ENCODE data around the gene TRAF1. TPM values are rescaled to one million over a fixed set of nuclear protein-coding genes. Genes with fewer than 3 reads are reported as not detected.

TRAF1 gene
- total and polyA plus RNA-seq, 4 donors = 3.9 to 23.1 (median 6.1) TPM

- no peaks in the 10 kb centered on the region for H3K27me3 ChIP-seq (ENCODE audit: control insufficient read depth in 3 of 3, insufficient read depth in 3 of 3, low read length in 2 of 3)
- TF ChIP-seq CTCF (IDR thresholded peaks at IDR 0.05; ENCODE audit: control extremely low read depth, extremely low read depth) = no peak
- no peak overlapping the region for H3K4me3 ChIP-seq
- H3K4me1 ChIP-seq (ENCODE audit: control insufficient read depth in 5 of 5, insufficient read depth in 5 of 5, low read length in 5 of 5) = peaks cover 0 to 19% (median 3%) of the 10 kb centered on the region in 5 donors
- H3K9me3 ChIP-seq (ENCODE audit: control insufficient read depth in 4 of 4, insufficient read depth in 3 of 4, low read length in 3 of 4) = no peaks in the 10 kb centered on the region
- H3K27ac ChIP-seq (ENCODE audit: low read depth in 1 of 2, low read length in 1 of 2) = no peak overlapping the region
- 73 to 76% methylated on average over 9 of the region's 9 CpGs for WGBS, 2 donors
- H3K36me3 ChIP-seq (ENCODE audit: control insufficient read depth in 4 of 4, insufficient read depth in 4 of 4, low read length in 4 of 4) = peaks cover 0 to 19% (median 11%) of the 10 kb centered on the region in 4 donors
- no peak for ATAC-seq (ENCODE audit: insufficient read depth, low FRiP score)
- no peak for DNase-seq
- no peak overlapping the region for H3K9ac ChIP-seq (ENCODE audit: insufficient read depth in 1 of 2, low read length in 2 of 2)
Observed at GRCh38 chr9:120870206-120870605, 56.4 kb downstream of the TRAF1 start.

GRCh38 chr9:120869726-120870125, 56.9 kb downstream of the TRAF1 start:
- H3K4me1 ChIP-seq (ENCODE audit: control insufficient read depth in 5 of 5, insufficient read depth in 5 of 5, low read length in 5 of 5) = peaks cover 0 to 19% (median 3%) of the 10 kb centered on the region in 5 donors
- no peak for TF ChIP-seq CTCF (IDR thresholded peaks at IDR 0.05; ENCODE audit: control extremely low read depth, extremely low read depth)
- no peak for ATAC-seq (ENCODE audit: insufficient read depth, low FRiP score)
- no peak for DNase-seq
- 85 to 89% methylated on average over 10 of the region's 10 CpGs for WGBS, 2 donors
- no peaks in the 10 kb centered on the region for H3K27me3 ChIP-seq (ENCODE audit: control insufficient read depth in 3 of 3, insufficient read depth in 3 of 3, low read length in 2 of 3)
- no peaks in the 10 kb centered on the region for H3K9me3 ChIP-seq (ENCODE audit: control insufficient read depth in 4 of 4, insufficient read depth in 3 of 4, low read length in 3 of 4)
- no peak overlapping the region for H3K9ac ChIP-seq (ENCODE audit: insufficient read depth in 1 of 2, low read length in 2 of 2)
- H3K27ac ChIP-seq (ENCODE audit: low read depth in 1 of 2, low read length in 1 of 2) = no peak overlapping the region
- H3K36me3 ChIP-seq (ENCODE audit: control insufficient read depth in 4 of 4, insufficient read depth in 4 of 4, low read length in 4 of 4) = peaks cover 0 to 22% (median 11%) of the 10 kb centered on the region in 4 donors
- H3K4me3 ChIP-seq = no peak overlapping the region

GRCh38 chr9:120869360-120869687, 57.3 kb downstream of the TRAF1 start:
- Histone ChIP-seq H3K4me3 (peak overlapping the region; percentile 57), H3K9ac (ENCODE audit: insufficient read depth in 1 of 2, low read length in 2 of 2) (peak overlapping the region in 1 of 2 donors; percentile 67), H3K27ac (ENCODE audit: low read depth in 1 of 2, low read length in 1 of 2) (peak overlapping the region; percentile 70 to 92), H3K9me3 (ENCODE audit: control insufficient read depth in 4 of 4, insufficient read depth in 3 of 4, low read length in 3 of 4) (no peaks in the 10 kb centered on the region), H3K36me3 (ENCODE audit: control insufficient read depth in 4 of 4, insufficient read depth in 4 of 4, low read length in 4 of 4) (peaks cover 0 to 22% (median 11%) of the 10 kb centered on the region in 4 donors), H3K4me1 (ENCODE audit: control insufficient read depth in 5 of 5, insufficient read depth in 5 of 5, low read length in 5 of 5) (peaks cover 0 to 19% (median 3%) of the 10 kb centered on the region in 5 donors), H3K27me3 (ENCODE audit: control insufficient read depth in 3 of 3, insufficient read depth in 3 of 3, low read length in 2 of 3) (no peaks in the 10 kb centered on the region)
- ATAC-seq (ENCODE audit: insufficient read depth, low FRiP score) = no peak
- 27 to 33% methylated on average over 10 of the region's 10 CpGs for WGBS, 2 donors
- no peak for TF ChIP-seq CTCF (IDR thresholded peaks at IDR 0.05; ENCODE audit: control extremely low read depth, extremely low read depth)
- DNase-seq = no peak
